BE2C (cell line): ENCODE data around the gene JARID2.

Source experiments
- DNase-seq: peaks from one replicate; pipeline ENCODE4 v3.0.0-alpha.2; 2020
- H3K27me3 ChIP-seq: fragments of 250-450 bp; sonication (Bioruptor Pico); 2 replicates; pipeline ENCODE4 v1.5.1; 2020; ENCODE audit warnings: mild to moderate bottlenecking
- H3K36me3 ChIP-seq: fragments of 250-450 bp; sonication (Bioruptor Pico); 2 replicates; pipeline ENCODE4 v1.5.1; 2020; ENCODE audit warnings: mild to moderate bottlenecking
- H3K4me1 ChIP-seq: fragments of 250-450 bp; sonication (Bioruptor Pico); 2 replicates; pipeline ENCODE4 v1.5.1; 2020
- H3K4me3 ChIP-seq: 2 replicates; pipeline ENCODE4 v1.5.1; 2011; ENCODE audit warnings: low read depth, low read length
- H3K9me3 ChIP-seq: fragments of 250-450 bp; sonication (Bioruptor Pico); 2 replicates; pipeline ENCODE4 v1.5.1; 2020
- TF ChIP-seq, protein P1 (sequence below): IDR thresholded peaks from 2 replicates; pipeline ENCODE4 v1.5.1; 2012; ENCODE audit warnings: mild to moderate bottlenecking, low read depth, low read length

The JARID2 gene

DNA sequence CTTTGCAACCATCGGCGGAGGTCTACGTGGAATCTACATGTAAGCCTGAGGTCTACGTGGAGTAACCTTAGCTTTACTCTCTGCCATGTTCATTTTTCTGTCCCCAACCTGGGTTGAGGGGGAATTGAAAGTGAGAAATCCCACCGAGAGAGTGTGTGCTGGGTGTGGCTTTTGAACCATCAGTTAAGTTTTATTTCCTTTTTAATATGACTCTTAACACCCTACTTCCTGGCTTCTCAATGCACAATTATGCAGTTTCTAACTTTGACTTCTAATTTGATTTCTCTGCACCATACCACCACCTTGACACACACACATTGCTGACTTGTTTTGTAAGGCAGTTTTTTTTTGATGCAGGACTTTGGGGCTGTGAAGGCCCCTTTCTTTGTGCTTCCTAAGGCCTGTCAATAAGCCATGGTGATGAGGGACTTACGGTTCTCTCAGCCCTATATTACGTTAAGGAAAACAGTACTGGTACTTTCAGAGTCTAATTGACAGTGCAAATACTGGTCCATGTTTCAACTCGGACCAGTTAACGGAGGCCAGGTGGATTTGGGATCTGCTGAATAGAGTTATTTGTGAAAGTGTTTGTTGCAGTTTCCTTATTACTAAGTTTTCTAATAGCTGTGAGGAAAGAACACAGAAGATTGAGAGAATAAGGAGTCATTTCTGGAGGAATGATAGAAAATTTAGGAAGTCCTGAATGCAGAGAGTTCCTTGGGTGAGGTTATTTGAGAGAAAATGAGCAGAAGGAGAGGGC is 206.5 kb downstream of the JARID2 start:
- Histone ChIP-seq H3K4me1 (peaks cover 7% of the 10 kb centered on the region; the same call in 1 of the 2 replicates), H3K9me3 (no peaks in the 10 kb centered on the region), H3K36me3 (peaks cover 6% of the 10 kb centered on the region; the same call in 1 of the 2 replicates), H3K4me3 (no peak overlapping the region), H3K27me3 (no peaks in the 10 kb centered on the region)
- TF ChIP-seq, protein P1, sequence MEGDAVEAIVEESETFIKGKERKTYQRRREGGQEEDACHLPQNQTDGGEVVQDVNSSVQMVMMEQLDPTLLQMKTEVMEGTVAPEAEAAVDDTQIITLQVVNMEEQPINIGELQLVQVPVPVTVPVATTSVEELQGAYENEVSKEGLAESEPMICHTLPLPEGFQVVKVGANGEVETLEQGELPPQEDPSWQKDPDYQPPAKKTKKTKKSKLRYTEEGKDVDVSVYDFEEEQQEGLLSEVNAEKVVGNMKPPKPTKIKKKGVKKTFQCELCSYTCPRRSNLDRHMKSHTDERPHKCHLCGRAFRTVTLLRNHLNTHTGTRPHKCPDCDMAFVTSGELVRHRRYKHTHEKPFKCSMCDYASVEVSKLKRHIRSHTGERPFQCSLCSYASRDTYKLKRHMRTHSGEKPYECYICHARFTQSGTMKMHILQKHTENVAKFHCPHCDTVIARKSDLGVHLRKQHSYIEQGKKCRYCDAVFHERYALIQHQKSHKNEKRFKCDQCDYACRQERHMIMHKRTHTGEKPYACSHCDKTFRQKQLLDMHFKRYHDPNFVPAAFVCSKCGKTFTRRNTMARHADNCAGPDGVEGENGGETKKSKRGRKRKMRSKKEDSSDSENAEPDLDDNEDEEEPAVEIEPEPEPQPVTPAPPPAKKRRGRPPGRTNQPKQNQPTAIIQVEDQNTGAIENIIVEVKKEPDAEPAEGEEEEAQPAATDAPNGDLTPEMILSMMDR: no peak
- no peak for DNase-seq

DNA sequence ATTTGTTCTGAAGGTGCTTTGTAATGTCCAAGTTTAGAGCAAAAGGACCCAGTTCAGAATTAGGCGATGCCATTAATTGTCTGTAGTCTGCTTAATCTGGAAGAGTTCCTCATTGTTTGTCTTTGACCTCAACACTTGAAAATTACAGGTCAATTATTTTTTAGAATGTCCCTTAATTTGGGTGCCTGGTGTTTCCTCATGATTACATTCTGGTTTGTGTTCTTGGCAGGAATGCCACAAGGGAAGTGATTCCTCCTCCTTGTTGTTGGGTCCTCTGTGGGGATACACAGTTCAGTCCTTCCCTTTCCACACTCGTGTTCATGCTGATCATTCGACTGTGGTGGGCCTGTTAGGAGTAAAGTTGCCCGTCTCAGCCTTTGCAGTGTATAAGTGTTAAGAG is 207.3 kb downstream of the JARID2 start:
- TF ChIP-seq, protein P1: no peak
- DNase-seq: no peak
- H3K27me3 ChIP-seq: no peaks in the 10 kb centered on the region
- H3K4me3 ChIP-seq: no peak overlapping the region
- H3K4me1 ChIP-seq: peaks cover 7% of the 10 kb centered on the region
- H3K36me3 ChIP-seq: peaks cover 6% of the 10 kb centered on the region; the same call in 1 of the 2 replicates
- no peaks in the 10 kb centered on the region for H3K9me3 ChIP-seq

DNA sequence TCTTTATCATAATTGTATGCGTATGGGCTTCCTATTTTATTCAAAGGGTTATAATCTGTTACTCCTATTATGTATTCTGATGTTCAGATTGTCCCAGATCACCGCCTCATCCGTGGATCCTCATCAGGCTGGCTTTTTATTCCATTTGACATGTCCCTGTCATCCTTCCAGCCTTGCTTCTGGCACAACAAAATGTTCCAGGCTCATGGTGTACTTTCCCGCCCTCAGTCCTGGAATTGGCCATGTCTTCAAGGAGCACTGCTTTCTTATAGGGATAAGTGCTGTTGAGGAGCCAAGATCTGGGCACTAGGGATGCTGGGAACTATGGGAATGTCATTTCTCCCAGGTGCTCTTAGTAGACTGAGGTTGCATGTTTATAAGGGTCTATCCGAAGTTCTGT is 207.8 kb downstream of the JARID2 start:
- no peak overlapping the region for H3K4me3 ChIP-seq
- TF ChIP-seq, protein P1: no peak
- no peaks in the 10 kb centered on the region for H3K9me3 ChIP-seq
- no peak for DNase-seq
- H3K4me1 ChIP-seq: peaks cover 7% of the 10 kb centered on the region
- H3K27me3 ChIP-seq: no peaks in the 10 kb centered on the region
- peaks cover 6% of the 10 kb centered on the region; the same call in 1 of the 2 replicates for H3K36me3 ChIP-seq

DNA sequence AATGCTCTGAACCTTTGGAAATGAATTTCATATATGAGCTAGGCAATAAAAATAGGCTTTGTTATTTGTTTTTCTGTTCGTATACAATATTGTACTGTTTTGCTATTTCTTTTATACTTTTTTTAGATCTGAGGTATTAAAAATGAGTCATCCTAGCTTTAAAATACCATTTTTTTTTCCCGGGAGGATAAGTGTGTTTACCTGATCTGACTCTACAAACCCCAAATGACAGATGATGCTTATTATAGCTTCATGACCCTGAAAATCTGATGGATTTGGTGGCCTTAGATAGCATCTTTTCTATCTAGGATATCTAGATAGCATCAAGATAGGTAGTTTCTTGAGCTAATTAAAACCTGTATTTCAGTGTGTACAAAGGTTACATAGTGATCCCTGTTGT is 210.6 kb downstream of the JARID2 start:
- TF ChIP-seq, protein P1: no peak
- Histone ChIP-seq H3K4me3 (no peak overlapping the region), H3K27me3 (no peaks in the 10 kb centered on the region), H3K36me3 (peaks cover 6% of the 10 kb centered on the region; the same call in 1 of the 2 replicates), H3K9me3 (no peaks in the 10 kb centered on the region), H3K4me1 (peaks cover 7% of the 10 kb centered on the region)
- DNase-seq: no peak

DNA sequence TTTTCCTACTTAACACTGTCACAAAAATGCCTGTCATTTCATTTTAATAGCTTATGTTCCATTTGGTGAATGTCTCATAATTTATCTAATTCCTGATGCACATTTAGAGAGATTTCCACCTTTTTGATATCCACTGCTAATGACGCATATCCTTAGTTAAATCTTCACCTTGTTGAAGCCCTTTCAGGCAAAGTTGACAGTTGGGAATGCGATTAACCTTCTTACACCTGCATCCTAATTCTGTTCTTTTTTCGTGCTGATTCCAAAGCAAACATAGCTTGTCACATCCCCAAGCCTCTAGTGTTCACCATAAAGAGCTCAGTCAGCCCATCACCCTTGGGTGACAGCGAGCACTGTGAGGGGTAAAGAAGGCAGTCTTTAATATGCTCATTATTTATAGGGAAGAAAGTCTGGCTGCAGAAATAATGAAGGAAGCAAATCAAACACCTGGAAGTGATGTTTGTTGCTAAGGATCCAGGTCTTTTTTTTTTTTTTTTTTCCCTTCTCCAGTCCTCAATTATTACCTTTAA is 211.3 kb downstream of the JARID2 start:
- Histone ChIP-seq H3K4me1 (peaks cover 11% of the 10 kb centered on the region), H3K36me3 (peaks cover 4% of the 10 kb centered on the region; the same call in 1 of the 2 replicates), H3K4me3 (no peak overlapping the region), H3K27me3 (no peaks in the 10 kb centered on the region), H3K9me3 (no peaks in the 10 kb centered on the region)
- TF ChIP-seq, protein P1: no peak
- DNase-seq: no peak

DNA sequence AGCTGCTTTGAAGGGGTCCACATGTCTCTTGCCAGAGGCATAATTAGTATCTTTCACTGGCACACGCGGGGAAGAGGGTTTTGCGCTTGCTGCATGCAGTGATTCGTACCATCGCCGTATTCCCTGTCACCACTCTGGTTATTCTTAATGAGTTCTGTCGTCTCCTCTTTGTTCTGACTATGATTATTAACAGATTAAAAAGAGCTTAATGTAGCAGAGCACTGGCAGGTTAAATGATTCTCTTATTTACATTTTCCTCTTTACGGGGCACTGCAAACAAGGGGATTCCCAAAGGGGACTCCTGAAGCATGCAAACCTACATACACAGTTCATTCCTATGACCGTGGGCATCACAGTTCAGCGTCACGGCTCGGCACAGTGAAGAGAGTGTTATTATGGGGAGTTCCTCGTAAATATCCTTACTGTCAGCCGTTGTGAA is 212.2 kb downstream of the JARID2 start:
- H3K36me3 ChIP-seq: no peaks in the 10 kb centered on the region
- H3K27me3 ChIP-seq: no peaks in the 10 kb centered on the region
- DNase-seq: peak; percentile 22
- peaks cover 15% of the 10 kb centered on the region for H3K4me1 ChIP-seq
- H3K9me3 ChIP-seq: no peaks in the 10 kb centered on the region
- no peak overlapping the region for H3K4me3 ChIP-seq
- TF ChIP-seq, protein P1: no peak
